Measurements from ENCODE around the gene ZNF287. TPM values are rescaled to one million over a fixed set of nuclear protein-coding genes. Genes with fewer than 3 reads are reported as not detected.

ZNF287 gene
- total and polyA plus RNA-seq, 4 donors, result 7.3 to 18.7 (median 14.3) TPM

- H3K27ac ChIP-seq (ENCODE audit: low read depth, low read length), result no peak overlapping the region
- H3K9me3 ChIP-seq (ENCODE audit: control insufficient read depth, insufficient read depth, low read length), result no peaks in the 10 kb centered on the region
- H3K27me3 ChIP-seq (ENCODE audit: control insufficient read depth, insufficient read depth, low read length), result no peaks in the 10 kb centered on the region
- H3K4me1 ChIP-seq (ENCODE audit: control insufficient read depth, insufficient read depth, low read length), result peaks cover 3% of the 10 kb centered on the region
- DNase-seq (ENCODE audit: low read depth in 4 of 6, low spot score in 6 of 6), result no peak
- no peak overlapping the region for H3K4me3 ChIP-seq (ENCODE audit: low read depth, low read length)
- no peaks in the 10 kb centered on the region for H3K36me3 ChIP-seq (ENCODE audit: control insufficient read depth, insufficient read depth, low read length)
Measured at GRCh38 chr17:16519021-16519420, 50.0 kb downstream of the ZNF287 start.

- H3K27ac ChIP-seq (ENCODE audit: low read depth, low read length), result no peak overlapping the region
- H3K36me3 ChIP-seq (ENCODE audit: control insufficient read depth, insufficient read depth, low read length), result no peaks in the 10 kb centered on the region
- no peak overlapping the region for H3K4me3 ChIP-seq (ENCODE audit: low read depth, low read length)
- no peaks in the 10 kb centered on the region for H3K27me3 ChIP-seq (ENCODE audit: control insufficient read depth, insufficient read depth, low read length)
- peaks cover 3% of the 10 kb centered on the region for H3K4me1 ChIP-seq (ENCODE audit: control insufficient read depth, insufficient read depth, low read length)
- DNase-seq (ENCODE audit: low read depth in 4 of 6, low spot score in 6 of 6), result no peak
- WGBS (ENCODE audit: insufficient coverage), result 63% methylated on average over 3 of the region's 7 CpGs
- H3K9me3 ChIP-seq (ENCODE audit: control insufficient read depth, insufficient read depth, low read length), result no peaks in the 10 kb centered on the region
Measured at GRCh38 chr17:16517477-16517876, 51.5 kb downstream of the ZNF287 start.

DNA sequence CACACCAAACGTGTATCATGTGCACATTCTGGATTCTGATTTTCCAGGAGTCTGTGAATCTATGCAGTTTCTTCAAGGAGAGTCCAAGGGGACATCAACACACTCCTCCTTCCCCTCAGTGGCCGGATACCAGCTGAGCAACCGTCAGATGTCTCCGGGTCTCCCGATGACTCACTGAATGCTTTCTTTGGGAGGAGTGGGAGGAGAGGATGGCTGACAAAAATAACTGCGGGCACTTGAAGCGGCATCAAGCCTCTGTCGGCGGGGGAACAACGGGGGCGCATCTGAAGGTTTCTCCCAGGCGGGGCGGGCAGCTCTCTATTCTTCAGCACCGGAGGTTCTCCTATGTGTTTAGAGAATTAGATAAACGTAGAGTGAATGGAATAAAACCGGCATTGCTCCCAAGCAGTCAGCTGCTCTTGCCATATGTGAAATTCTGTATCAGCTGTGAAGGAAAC is 52.4 kb downstream of the ZNF287 start:
- H3K4me1 ChIP-seq (ENCODE audit: control insufficient read depth, insufficient read depth, low read length), result peaks cover 9% of the 10 kb centered on the region
- no peak overlapping the region for H3K27ac ChIP-seq (ENCODE audit: low read depth, low read length)
- no peaks in the 10 kb centered on the region for H3K36me3 ChIP-seq (ENCODE audit: control insufficient read depth, insufficient read depth, low read length)
- 10% methylated on average over 12 of the region's 16 CpGs for whole genome bisulfite sequencing (ENCODE audit: insufficient coverage)
- H3K4me3 ChIP-seq (ENCODE audit: low read depth, low read length), result peak overlapping the region; percentile 3
- H3K27me3 ChIP-seq (ENCODE audit: control insufficient read depth, insufficient read depth, low read length), result no peaks in the 10 kb centered on the region
- DNase-seq (ENCODE audit: low read depth in 4 of 6, low spot score in 6 of 6), result peak in 2 of 6 donors; percentile 59 to 68
- no peaks in the 10 kb centered on the region for H3K9me3 ChIP-seq (ENCODE audit: control insufficient read depth, insufficient read depth, low read length)

- Histone ChIP-seq H3K9me3 (ENCODE audit: control insufficient read depth, insufficient read depth, low read length) (no peaks in the 10 kb centered on the region), H3K36me3 (ENCODE audit: control insufficient read depth, insufficient read depth, low read length) (no peaks in the 10 kb centered on the region), H3K27me3 (ENCODE audit: control insufficient read depth, insufficient read depth, low read length) (no peaks in the 10 kb centered on the region), H3K4me3 (ENCODE audit: low read depth, low read length) (no peak overlapping the region), H3K27ac (ENCODE audit: low read depth, low read length) (no peak overlapping the region), H3K4me1 (ENCODE audit: control insufficient read depth, insufficient read depth, low read length) (peaks cover 9% of the 10 kb centered on the region)
- no peak for DNase-seq (ENCODE audit: low read depth in 4 of 6, low spot score in 6 of 6)
- 87% methylated on average over 2 of the region's 4 CpGs for WGBS (ENCODE audit: insufficient coverage)
Measured at GRCh38 chr17:16515933-16516332, 53.1 kb downstream of the ZNF287 start.

DNA sequence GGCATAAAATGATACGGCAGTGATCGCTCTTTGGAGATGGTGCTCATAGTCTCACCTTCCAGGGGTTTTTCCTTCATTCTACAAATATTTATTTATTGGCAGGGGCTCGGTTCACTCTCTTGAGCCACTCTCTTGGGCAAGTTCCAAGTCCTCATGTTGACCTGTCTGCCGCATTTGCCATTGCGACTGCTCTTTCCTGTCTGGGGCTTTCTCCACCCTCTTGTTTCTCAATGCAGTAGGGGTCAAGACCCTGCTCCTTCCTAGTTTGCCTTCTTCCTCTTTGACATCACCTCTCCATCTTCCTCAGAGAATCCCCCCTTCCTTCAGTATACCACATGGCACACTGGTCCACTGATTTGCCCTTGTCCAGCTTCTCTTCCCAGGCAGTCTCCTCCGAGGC is 55.1 kb downstream of the ZNF287 start:
- Histone ChIP-seq H3K4me1 (ENCODE audit: control insufficient read depth, insufficient read depth, low read length) (peaks cover 9% of the 10 kb centered on the region), H3K27me3 (ENCODE audit: control insufficient read depth, insufficient read depth, low read length) (no peaks in the 10 kb centered on the region), H3K4me3 (ENCODE audit: low read depth, low read length) (no peak overlapping the region), H3K9me3 (ENCODE audit: control insufficient read depth, insufficient read depth, low read length) (no peaks in the 10 kb centered on the region), H3K27ac (ENCODE audit: low read depth, low read length) (no peak overlapping the region), H3K36me3 (ENCODE audit: control insufficient read depth, insufficient read depth, low read length) (no peaks in the 10 kb centered on the region)
- DNase-seq (ENCODE audit: low read depth in 4 of 6, low spot score in 6 of 6), result no peak
- WGBS (ENCODE audit: insufficient coverage), result 87% methylated on average over 4 of the region's 6 CpGs

- peak in 2 of 6 donors; percentile 43 to 68 for DNase-seq (ENCODE audit: low read depth in 4 of 6, low spot score in 6 of 6)
- Histone ChIP-seq H3K36me3 (ENCODE audit: control insufficient read depth, insufficient read depth, low read length) (no peaks in the 10 kb centered on the region), H3K4me3 (ENCODE audit: low read depth, low read length) (no peak overlapping the region), H3K4me1 (ENCODE audit: control insufficient read depth, insufficient read depth, low read length) (peaks cover 9% of the 10 kb centered on the region), H3K9me3 (ENCODE audit: control insufficient read depth, insufficient read depth, low read length) (no peaks in the 10 kb centered on the region), H3K27ac (ENCODE audit: low read depth, low read length) (no peak overlapping the region), H3K27me3 (ENCODE audit: control insufficient read depth, insufficient read depth, low read length) (no peaks in the 10 kb centered on the region)
- WGBS (ENCODE audit: insufficient coverage), result 46% methylated on average over 2 of the region's 4 CpGs
Measured at GRCh38 chr17:16512011-16512410, 57.0 kb downstream of the ZNF287 start.

DNA sequence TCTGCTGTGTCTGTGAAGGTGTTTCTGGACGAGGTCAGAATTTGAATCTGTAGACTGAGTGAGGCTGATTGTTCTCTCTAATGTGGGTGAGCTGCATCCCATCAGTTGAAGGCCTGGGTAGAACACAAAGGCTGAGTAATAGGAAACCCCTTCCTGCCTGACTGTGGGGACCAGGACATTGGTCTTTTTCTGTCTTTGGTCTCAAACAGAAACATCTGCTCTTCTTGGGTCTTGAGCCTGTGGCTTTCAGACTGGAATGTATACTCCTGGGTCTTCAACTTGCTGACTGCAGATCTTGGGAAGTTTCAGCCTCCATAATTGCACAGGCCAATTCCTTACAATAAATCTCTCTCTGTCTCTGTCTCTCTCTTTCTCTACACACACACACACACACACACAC is 57.4 kb downstream of the ZNF287 start:
- H3K36me3 ChIP-seq (ENCODE audit: control insufficient read depth, insufficient read depth, low read length), result no peaks in the 10 kb centered on the region
- WGBS (ENCODE audit: insufficient coverage), result 80% methylated on average over 1 of the region's 1 CpG
- H3K4me3 ChIP-seq (ENCODE audit: low read depth, low read length), result no peak overlapping the region

GRCh38 chr17:16507918-16508533 is 61.0 kb downstream of the ZNF287 start:
- Histone ChIP-seq H3K27me3 (ENCODE audit: control insufficient read depth, insufficient read depth, low read length) (no peaks in the 10 kb centered on the region), H3K27ac (ENCODE audit: low read depth, low read length) (no peak overlapping the region), H3K36me3 (ENCODE audit: control insufficient read depth, insufficient read depth, low read length) (no peaks in the 10 kb centered on the region), H3K9me3 (ENCODE audit: control insufficient read depth, insufficient read depth, low read length) (no peaks in the 10 kb centered on the region), H3K4me1 (ENCODE audit: control insufficient read depth, insufficient read depth, low read length) (peaks cover 5% of the 10 kb centered on the region), H3K4me3 (ENCODE audit: low read depth, low read length) (no peak overlapping the region)
- no peak for DNase-seq (ENCODE audit: low read depth in 4 of 6, low spot score in 6 of 6)
- 92% methylated on average over 7 of the region's 8 CpGs for WGBS (ENCODE audit: insufficient coverage)

More for the DNA sequence above, 57.4 kb downstream of the ZNF287 start:
- Histone ChIP-seq H3K27ac (ENCODE audit: low read depth, low read length) (no peak overlapping the region), H3K4me1 (ENCODE audit: control insufficient read depth, insufficient read depth, low read length) (peaks cover 6% of the 10 kb centered on the region), H3K9me3 (ENCODE audit: control insufficient read depth, insufficient read depth, low read length) (no peaks in the 10 kb centered on the region), H3K27me3 (ENCODE audit: control insufficient read depth, insufficient read depth, low read length) (no peaks in the 10 kb centered on the region)
- no peak for DNase-seq (ENCODE audit: low read depth in 4 of 6, low spot score in 6 of 6)

DNA sequence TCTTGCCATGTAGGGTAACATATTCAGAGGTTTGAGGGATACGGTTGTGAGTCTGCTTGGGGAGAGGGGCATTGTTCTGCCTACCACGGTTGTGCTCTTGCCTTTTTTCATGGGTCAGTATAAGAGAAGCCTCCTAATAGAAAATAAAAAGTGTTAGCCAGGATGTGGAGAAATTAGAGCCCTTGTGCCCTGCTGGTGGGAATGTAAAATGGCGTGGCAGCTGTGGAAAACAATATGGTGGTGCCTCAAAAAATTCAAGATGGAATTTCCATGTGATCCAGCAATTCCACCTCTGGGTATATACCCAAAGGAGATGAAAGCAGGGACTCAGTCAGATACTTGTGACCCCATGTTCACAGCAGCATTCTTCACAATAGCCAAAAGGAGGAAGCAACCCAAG is 62.8 kb downstream of the ZNF287 start:
- DNase-seq (ENCODE audit: low read depth in 4 of 6, low spot score in 6 of 6), result no peak
- no peaks in the 10 kb centered on the region for H3K4me1 ChIP-seq (ENCODE audit: control insufficient read depth, insufficient read depth, low read length)
- no peaks in the 10 kb centered on the region for H3K27me3 ChIP-seq (ENCODE audit: control insufficient read depth, insufficient read depth, low read length)
- H3K4me3 ChIP-seq (ENCODE audit: low read depth, low read length), result no peak overlapping the region
- WGBS (ENCODE audit: insufficient coverage), result 67% methylated on average over 1 of the region's 3 CpGs
- no peak overlapping the region for H3K27ac ChIP-seq (ENCODE audit: low read depth, low read length)
- H3K36me3 ChIP-seq (ENCODE audit: control insufficient read depth, insufficient read depth, low read length), result no peaks in the 10 kb centered on the region
- H3K9me3 ChIP-seq (ENCODE audit: control insufficient read depth, insufficient read depth, low read length), result no peaks in the 10 kb centered on the region

- Histone ChIP-seq H3K4me1 (ENCODE audit: control insufficient read depth, insufficient read depth, low read length) (no peaks in the 10 kb centered on the region), H3K27ac (ENCODE audit: low read depth, low read length) (no peak overlapping the region), H3K36me3 (ENCODE audit: control insufficient read depth, insufficient read depth, low read length) (no peaks in the 10 kb centered on the region), H3K27me3 (ENCODE audit: control insufficient read depth, insufficient read depth, low read length) (no peaks in the 10 kb centered on the region), H3K9me3 (ENCODE audit: control insufficient read depth, insufficient read depth, low read length) (no peaks in the 10 kb centered on the region), H3K4me3 (ENCODE audit: low read depth, low read length) (no peak overlapping the region)
- 100% methylated on average over 2 of the region's 3 CpGs for WGBS (ENCODE audit: insufficient coverage)
- no peak for DNase-seq (ENCODE audit: low read depth in 4 of 6, low spot score in 6 of 6)
Measured at GRCh38 chr17:16504984-16505383, 64.0 kb downstream of the ZNF287 start.
